Measurements from ENCODE around the gene ARMC3. TPM values are rescaled to one million over a fixed set of nuclear protein-coding genes. Genes with fewer than 3 reads are reported as not detected.

The ARMC3 gene
- total and polyA plus RNA-seq, 2 donors (not counting 1 experiment from before 2014, with no cell fraction given), result not detected

GRCh38 chr10:23078114-23078513 is 150.3 kb downstream of the ARMC3 start:
- H3K27me3 ChIP-seq (replicated peaks in 1 of 4; ENCODE audit: control extremely low read depth in 1 of 4, control insufficient read depth in 3 of 4, insufficient read depth in 4 of 4, low read length in 3 of 4), result peaks cover 0 to 11% (median 7%) of the 10 kb centered on the region in 4 experiments
- intact Hi-C loops (cut with micrococcal nuclease), result no loop called here
- DNase-seq (no peak), ATAC-seq (ENCODE audit: low read depth) (no peak)
- no peak overlapping the region for H2AFZ ChIP-seq (ENCODE audit: insufficient read depth, low read depth, low read length, poor library complexity, severe bottlenecking)
- TF ChIP-seq CTCF (IDR thresholded peaks at IDR 0.05), result no peak
- no peak for TF ChIP-seq EZH2 (IDR thresholded peaks at IDR 0.05; ENCODE audit: borderline replicate concordance, insufficient read depth, low read depth, low read length, poor library complexity, severe bottlenecking)
- H3K9me3 ChIP-seq (ENCODE audit: control extremely low read depth in 1 of 3, control insufficient read depth in 2 of 3, insufficient read depth in 1 of 3, low read length in 2 of 3), result no peaks in the 10 kb centered on the region
- no peaks in the 10 kb centered on the region for H3K9me3 Mint-ChIP-seq (ENCODE audit: insufficient read depth)
- H3K27me3 Mint-ChIP-seq, result peaks cover 38% of the 10 kb centered on the region
- no peaks in the 10 kb centered on the region for H3K36me3 ChIP-seq (replicated peaks in 1 of 2; ENCODE audit: control extremely low read depth in 1 of 2, control insufficient read depth in 1 of 2, extremely low read depth in 1 of 2, insufficient read depth in 2 of 2, low read length in 1 of 2)
- H3K27ac Mint-ChIP-seq, result no peak overlapping the region
- H3K27ac ChIP-seq (ENCODE audit: low read length in 2 of 2), result no peak overlapping the region
- H3K4me1 ChIP-seq (ENCODE audit: control insufficient read depth in 2 of 2, insufficient read depth in 2 of 2, low read length in 2 of 2), result no peaks in the 10 kb centered on the region
- ChIA-PET POLR2A (no interaction called here), CTCF (no interaction called here)
- H3K79me2 ChIP-seq (ENCODE audit: control insufficient read depth, insufficient read depth, low read length), result no peaks in the 10 kb centered on the region
- no peak overlapping the region for H3K9ac ChIP-seq (ENCODE audit: low read length)
- H3K4me3 Mint-ChIP-seq, result no peak overlapping the region
- H4K20me1 ChIP-seq (ENCODE audit: control insufficient read depth, insufficient read depth, low read length, poor library complexity, severe bottlenecking), result no peaks in the 10 kb centered on the region
- H3K4me3 ChIP-seq (ENCODE audit: control extremely low read depth in 1 of 5, extremely low read depth in 1 of 5, insufficient read depth in 1 of 5, low read depth in 2 of 5, low read length in 4 of 5), result no peak overlapping the region
- no CpG with 5 or more reads among the region's 2 CpGs for WGBS (ENCODE audit: insufficient coverage)
- H3K4me1 Mint-ChIP-seq, result no peaks in the 10 kb centered on the region
- no peak overlapping the region for H3K4me2 ChIP-seq (replicated peaks; ENCODE audit: low read depth, low read length, poor library complexity, severe bottlenecking)

- no peak for DNase-seq
- no peak overlapping the region for H3K27ac ChIP-seq (ENCODE audit: low read length in 2 of 2)
- H3K9me3 ChIP-seq (ENCODE audit: control extremely low read depth in 1 of 3, control insufficient read depth in 2 of 3, insufficient read depth in 1 of 3, low read length in 2 of 3), result no peaks in the 10 kb centered on the region
- H4K20me1 ChIP-seq (ENCODE audit: control insufficient read depth, insufficient read depth, low read length, poor library complexity, severe bottlenecking), result no peaks in the 10 kb centered on the region
- no peaks in the 10 kb centered on the region for H3K79me2 ChIP-seq (ENCODE audit: control insufficient read depth, insufficient read depth, low read length)
- no peaks in the 10 kb centered on the region for H3K36me3 ChIP-seq (replicated peaks in 1 of 2; ENCODE audit: control extremely low read depth in 1 of 2, control insufficient read depth in 1 of 2, extremely low read depth in 1 of 2, insufficient read depth in 2 of 2, low read length in 1 of 2)
- no peak overlapping the region for H3K4me3 Mint-ChIP-seq
- no peak overlapping the region for H3K27ac Mint-ChIP-seq
- WGBS (ENCODE audit: insufficient coverage), result 83% methylated on average over 4 of the region's 4 CpGs
- no peak for ATAC-seq (ENCODE audit: low read depth)
- H3K4me2 ChIP-seq (replicated peaks; ENCODE audit: low read depth, low read length, poor library complexity, severe bottlenecking), result no peak overlapping the region
- H3K27me3 ChIP-seq (replicated peaks in 1 of 4; ENCODE audit: control extremely low read depth in 1 of 4, control insufficient read depth in 3 of 4, insufficient read depth in 4 of 4, low read length in 3 of 4), result peaks cover 0 to 11% (median 7%) of the 10 kb centered on the region in 4 experiments
- H3K27me3 Mint-ChIP-seq, result peaks cover 37% of the 10 kb centered on the region
- no peak overlapping the region for H3K9ac ChIP-seq (ENCODE audit: low read length)
- CTCF ChIA-PET, result no interaction called here
- no peaks in the 10 kb centered on the region for H3K4me1 ChIP-seq (ENCODE audit: control insufficient read depth in 2 of 2, insufficient read depth in 2 of 2, low read length in 2 of 2)
- no peak overlapping the region for H2AFZ ChIP-seq (ENCODE audit: insufficient read depth, low read depth, low read length, poor library complexity, severe bottlenecking)
- no peak overlapping the region for H3K4me3 ChIP-seq (ENCODE audit: control extremely low read depth in 1 of 5, extremely low read depth in 1 of 5, insufficient read depth in 1 of 5, low read depth in 2 of 5, low read length in 4 of 5)
- no peaks in the 10 kb centered on the region for H3K9me3 Mint-ChIP-seq (ENCODE audit: insufficient read depth)
- POLR2A ChIA-PET, result no interaction called here
- intact Hi-C loops (cut with micrococcal nuclease), result no loop called here
- TF ChIP-seq EZH2 (IDR thresholded peaks at IDR 0.05; ENCODE audit: borderline replicate concordance, insufficient read depth, low read depth, low read length, poor library complexity, severe bottlenecking) (no peak), CTCF (IDR thresholded peaks at IDR 0.05) (no peak)
- H3K4me1 Mint-ChIP-seq, result no peaks in the 10 kb centered on the region
Observed at GRCh38 chr10:23079700-23080099, 151.8 kb downstream of the ARMC3 start.
